Measurements from ENCODE around the gene LMAN2L. TPM values are rescaled to one million over a fixed set of nuclear protein-coding genes. Genes with fewer than 3 reads are reported as not detected.

The LMAN2L gene
- total and polyA plus RNA-seq, 2 of the 8 experiments (the other 6 are each of a cell fraction or from before 2014, with no cell fraction given) = 14.3 to 17.6 TPM

DNA sequence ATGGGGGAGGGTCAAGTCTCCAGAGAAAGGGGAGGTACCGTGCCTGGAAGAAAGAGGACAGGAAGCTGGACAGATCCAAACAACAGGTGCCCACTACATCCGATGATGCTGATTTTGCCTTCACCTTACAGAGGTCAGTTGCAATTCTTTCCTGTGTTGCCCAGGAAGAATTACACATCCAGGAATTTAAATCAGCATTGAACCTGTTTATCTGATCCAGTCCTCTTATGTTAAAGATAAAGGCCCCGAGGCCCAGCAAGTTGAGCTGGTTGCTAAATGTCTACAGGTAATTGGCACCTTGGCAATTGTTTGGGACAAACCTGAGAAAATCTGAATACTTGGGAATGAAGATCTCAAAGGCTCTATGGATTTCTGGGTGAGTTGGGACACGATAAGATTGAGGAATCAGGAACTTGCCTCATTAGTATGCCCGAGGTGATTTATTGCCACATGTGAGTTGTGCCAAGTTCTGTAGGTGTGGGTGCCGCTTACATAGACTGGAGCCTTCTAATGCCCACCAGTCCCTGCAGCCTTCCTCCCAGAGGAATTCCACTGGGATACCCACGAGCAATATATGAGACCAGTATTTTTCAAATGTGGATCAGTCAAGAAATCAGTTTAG, 13.9 kb upstream of the LMAN2L start (continued):
- TF ChIP-seq, protein P1, sequence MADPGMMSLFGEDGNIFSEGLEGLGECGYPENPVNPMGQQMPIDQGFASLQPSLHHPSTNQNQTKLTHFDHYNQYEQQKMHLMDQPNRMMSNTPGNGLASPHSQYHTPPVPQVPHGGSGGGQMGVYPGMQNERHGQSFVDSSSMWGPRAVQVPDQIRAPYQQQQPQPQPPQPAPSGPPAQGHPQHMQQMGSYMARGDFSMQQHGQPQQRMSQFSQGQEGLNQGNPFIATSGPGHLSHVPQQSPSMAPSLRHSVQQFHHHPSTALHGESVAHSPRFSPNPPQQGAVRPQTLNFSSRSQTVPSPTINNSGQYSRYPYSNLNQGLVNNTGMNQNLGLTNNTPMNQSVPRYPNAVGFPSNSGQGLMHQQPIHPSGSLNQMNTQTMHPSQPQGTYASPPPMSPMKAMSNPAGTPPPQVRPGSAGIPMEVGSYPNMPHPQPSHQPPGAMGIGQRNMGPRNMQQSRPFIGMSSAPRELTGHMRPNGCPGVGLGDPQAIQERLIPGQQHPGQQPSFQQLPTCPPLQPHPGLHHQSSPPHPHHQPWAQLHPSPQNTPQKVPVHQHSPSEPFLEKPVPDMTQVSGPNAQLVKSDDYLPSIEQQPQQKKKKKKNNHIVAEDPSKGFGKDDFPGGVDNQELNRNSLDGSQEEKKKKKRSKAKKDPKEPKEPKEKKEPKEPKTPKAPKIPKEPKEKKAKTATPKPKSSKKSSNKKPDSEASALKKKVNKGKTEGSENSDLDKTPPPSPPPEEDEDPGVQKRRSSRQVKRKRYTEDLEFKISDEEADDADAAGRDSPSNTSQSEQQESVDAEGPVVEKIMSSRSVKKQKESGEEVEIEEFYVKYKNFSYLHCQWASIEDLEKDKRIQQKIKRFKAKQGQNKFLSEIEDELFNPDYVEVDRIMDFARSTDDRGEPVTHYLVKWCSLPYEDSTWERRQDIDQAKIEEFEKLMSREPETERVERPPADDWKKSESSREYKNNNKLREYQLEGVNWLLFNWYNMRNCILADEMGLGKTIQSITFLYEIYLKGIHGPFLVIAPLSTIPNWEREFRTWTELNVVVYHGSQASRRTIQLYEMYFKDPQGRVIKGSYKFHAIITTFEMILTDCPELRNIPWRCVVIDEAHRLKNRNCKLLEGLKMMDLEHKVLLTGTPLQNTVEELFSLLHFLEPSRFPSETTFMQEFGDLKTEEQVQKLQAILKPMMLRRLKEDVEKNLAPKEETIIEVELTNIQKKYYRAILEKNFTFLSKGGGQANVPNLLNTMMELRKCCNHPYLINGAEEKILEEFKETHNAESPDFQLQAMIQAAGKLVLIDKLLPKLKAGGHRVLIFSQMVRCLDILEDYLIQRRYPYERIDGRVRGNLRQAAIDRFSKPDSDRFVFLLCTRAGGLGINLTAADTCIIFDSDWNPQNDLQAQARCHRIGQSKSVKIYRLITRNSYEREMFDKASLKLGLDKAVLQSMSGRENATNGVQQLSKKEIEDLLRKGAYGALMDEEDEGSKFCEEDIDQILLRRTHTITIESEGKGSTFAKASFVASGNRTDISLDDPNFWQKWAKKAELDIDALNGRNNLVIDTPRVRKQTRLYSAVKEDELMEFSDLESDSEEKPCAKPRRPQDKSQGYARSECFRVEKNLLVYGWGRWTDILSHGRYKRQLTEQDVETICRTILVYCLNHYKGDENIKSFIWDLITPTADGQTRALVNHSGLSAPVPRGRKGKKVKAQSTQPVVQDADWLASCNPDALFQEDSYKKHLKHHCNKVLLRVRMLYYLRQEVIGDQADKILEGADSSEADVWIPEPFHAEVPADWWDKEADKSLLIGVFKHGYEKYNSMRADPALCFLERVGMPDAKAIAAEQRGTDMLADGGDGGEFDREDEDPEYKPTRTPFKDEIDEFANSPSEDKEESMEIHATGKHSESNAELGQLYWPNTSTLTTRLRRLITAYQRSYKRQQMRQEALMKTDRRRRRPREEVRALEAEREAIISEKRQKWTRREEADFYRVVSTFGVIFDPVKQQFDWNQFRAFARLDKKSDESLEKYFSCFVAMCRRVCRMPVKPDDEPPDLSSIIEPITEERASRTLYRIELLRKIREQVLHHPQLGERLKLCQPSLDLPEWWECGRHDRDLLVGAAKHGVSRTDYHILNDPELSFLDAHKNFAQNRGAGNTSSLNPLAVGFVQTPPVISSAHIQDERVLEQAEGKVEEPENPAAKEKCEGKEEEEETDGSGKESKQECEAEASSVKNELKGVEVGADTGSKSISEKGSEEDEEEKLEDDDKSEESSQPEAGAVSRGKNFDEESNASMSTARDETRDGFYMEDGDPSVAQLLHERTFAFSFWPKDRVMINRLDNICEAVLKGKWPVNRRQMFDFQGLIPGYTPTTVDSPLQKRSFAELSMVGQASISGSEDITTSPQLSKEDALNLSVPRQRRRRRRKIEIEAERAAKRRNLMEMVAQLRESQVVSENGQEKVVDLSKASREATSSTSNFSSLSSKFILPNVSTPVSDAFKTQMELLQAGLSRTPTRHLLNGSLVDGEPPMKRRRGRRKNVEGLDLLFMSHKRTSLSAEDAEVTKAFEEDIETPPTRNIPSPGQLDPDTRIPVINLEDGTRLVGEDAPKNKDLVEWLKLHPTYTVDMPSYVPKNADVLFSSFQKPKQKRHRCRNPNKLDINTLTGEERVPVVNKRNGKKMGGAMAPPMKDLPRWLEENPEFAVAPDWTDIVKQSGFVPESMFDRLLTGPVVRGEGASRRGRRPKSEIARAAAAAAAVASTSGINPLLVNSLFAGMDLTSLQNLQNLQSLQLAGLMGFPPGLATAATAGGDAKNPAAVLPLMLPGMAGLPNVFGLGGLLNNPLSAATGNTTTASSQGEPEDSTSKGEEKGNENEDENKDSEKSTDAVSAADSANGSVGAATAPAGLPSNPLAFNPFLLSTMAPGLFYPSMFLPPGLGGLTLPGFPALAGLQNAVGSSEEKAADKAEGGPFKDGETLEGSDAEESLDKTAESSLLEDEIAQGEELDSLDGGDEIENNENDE (IDR thresholded peaks at IDR 0.05; ENCODE audit: insufficient replicate concordance, low read length) = no peak
- TF ChIP-seq TAF1 (IDR thresholded peaks at IDR 0.05; ENCODE audit: low read depth, low read length) (no peak), CHD1 (IDR thresholded peaks at IDR 0.05; ENCODE audit: low read depth, low read length) (no peak), CBX5 (IDR thresholded peaks at IDR 0.05; ENCODE audit: low read depth, low read length) (no peak), RFX5 (IDR thresholded peaks at IDR 0.05; ENCODE audit: borderline replicate concordance, low read depth, low read length) (no peak), KDM4A (IDR thresholded peaks at IDR 0.05; ENCODE audit: low read depth, low read length, severe bottlenecking) (no peak)
- TF ChIP-seq, protein P2, sequence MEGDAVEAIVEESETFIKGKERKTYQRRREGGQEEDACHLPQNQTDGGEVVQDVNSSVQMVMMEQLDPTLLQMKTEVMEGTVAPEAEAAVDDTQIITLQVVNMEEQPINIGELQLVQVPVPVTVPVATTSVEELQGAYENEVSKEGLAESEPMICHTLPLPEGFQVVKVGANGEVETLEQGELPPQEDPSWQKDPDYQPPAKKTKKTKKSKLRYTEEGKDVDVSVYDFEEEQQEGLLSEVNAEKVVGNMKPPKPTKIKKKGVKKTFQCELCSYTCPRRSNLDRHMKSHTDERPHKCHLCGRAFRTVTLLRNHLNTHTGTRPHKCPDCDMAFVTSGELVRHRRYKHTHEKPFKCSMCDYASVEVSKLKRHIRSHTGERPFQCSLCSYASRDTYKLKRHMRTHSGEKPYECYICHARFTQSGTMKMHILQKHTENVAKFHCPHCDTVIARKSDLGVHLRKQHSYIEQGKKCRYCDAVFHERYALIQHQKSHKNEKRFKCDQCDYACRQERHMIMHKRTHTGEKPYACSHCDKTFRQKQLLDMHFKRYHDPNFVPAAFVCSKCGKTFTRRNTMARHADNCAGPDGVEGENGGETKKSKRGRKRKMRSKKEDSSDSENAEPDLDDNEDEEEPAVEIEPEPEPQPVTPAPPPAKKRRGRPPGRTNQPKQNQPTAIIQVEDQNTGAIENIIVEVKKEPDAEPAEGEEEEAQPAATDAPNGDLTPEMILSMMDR (IDR thresholded peaks at IDR 0.05; ENCODE audit: control extremely low read depth in 1 of 3, insufficient read depth in 1 of 3, low read depth in 1 of 3, low read length in 3 of 3) = no peak

All from H1 (cell line).